ENCODE measurements around the gene PPT1.
A peak's percentile ranks its signal among the peaks of the same experiment; 100 is the strongest.
"Not testable (repeated sequence)": the region's sequence is repeated elsewhere in the genome, so short reads cannot be mapped to it uniquely, and the experiment has no call there.

Gene PPT1

GRCh38 chr1:40053138-40053887 is 43.7 kb downstream of the PPT1 start:
- no peak for DNase-seq

GRCh38 chr1:40050863-40051262 is 46.2 kb downstream of the PPT1 start:
- DNase-seq, result no peak

- DNase-seq, result no peak
These were observed 47.3 kb downstream of the PPT1 start for GRCh38 chr1:40049725-40050124.

DNA sequence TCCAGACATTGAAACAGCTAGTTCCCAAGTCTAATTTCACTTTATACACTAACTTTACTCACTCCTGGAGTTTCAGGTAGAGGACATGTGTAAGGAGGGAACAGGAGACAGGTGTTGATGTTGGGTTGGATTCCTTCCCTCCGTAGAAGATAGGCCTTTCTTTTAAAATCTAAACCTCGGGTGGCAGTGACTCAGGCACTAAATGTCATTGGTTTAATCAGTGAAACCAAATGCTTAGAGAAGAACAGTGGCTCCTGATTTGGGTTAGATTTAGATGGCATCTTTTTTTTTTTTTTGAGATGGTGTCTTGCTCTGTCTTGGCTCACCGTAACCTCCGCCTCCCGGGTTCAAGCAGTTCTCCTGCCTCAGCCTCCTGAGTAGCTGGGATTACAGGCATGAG is 49.3 kb downstream of the PPT1 start:
- DNase-seq, result no peak

- no peak for DNase-seq
These were observed 49.8 kb downstream of the PPT1 start for GRCh38 chr1:40047276-40047675.

- DNase-seq, result no peak
These were observed 51.3 kb downstream of the PPT1 start for GRCh38 chr1:40045766-40046165.

GRCh38 chr1:40045182-40045581 is 51.9 kb downstream of the PPT1 start:
- no peak for DNase-seq

GRCh38 chr1:40044110-40044509 is 52.9 kb downstream of the PPT1 start:
- no peak for DNase-seq

DNA sequence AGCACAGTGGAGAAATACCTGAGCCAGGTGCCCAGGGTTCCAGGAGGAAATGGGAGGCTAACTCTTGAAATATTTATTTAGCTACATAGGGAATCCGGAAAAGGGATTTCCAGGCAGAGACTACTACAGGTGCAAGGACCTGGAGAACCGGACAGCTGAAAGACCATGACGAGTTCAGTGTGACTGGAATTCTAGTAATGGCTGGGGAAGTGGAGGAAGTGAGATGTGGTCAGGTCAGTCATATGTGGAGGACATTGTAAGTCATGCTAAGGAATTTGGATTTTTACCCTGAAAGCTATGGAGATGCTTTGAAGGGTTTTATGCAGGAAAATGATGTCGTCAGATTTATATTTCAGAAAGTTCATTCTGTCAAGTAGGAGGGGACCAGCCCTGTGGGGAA is 54.7 kb downstream of the PPT1 start:
- DNase-seq, result no peak

GRCh38 chr1:40041466-40041838 is 55.6 kb downstream of the PPT1 start:
- no peak for DNase-seq

DNA sequence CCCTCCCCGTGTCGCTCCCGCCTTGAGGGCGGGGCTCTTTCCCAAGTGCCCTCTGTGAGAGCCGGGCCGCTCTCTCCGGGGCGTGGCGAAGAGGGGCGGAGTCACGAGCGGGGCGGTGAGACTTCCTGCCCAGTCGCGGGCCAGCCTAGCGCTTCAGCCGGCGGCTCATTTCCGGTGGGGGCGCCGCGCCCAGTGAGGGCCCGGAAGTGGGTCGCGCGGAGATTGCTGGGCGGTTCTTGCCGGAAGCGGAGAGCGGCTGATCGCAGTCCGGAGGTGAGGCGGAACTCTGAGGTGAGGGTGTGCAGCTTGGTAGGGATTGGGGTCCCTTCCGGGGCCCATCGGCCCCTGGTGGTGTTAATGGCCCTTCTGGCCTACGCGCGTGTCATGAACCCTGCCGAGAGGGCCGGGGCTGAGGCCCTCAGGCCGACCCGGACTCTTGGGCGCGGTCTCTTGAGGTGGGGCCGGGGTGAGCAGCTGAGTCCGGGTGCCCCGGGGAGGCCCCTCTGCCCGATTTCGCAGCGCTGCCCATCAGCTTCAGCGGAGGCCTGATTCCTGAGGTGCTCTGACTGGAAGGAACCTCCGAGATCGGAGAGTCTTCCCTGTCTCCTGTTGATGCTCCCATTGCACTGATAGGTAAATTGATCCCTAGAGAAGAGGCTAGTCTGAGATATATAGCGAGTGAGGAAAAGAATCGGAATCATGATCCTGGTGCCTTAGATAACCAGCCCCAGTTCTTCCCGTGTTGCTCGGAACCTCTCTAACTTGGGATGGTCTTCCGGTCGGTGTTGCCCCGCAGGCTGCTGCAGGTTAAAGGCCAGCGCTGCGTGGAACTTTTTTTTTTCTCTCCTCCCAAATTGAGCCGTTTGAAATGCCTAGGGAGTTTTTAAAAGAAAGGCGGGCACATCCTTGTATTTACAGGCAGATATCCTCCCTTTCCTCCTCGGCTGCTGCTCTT is 56.3 kb downstream of the PPT1 start, which contains the start of gene CAP1:
TSS of gene CAP1 (plus strand) at position 219 of the 955 bp plus-strand sequence. CDS start 18,618 bp downstream, outside the sequence.
- DNase-seq, result peak; percentile 100

GRCh38 chr1:40039757-40040510 is 57.1 kb downstream of the PPT1 start:
- peak; percentile 91 for DNase-seq

DNA sequence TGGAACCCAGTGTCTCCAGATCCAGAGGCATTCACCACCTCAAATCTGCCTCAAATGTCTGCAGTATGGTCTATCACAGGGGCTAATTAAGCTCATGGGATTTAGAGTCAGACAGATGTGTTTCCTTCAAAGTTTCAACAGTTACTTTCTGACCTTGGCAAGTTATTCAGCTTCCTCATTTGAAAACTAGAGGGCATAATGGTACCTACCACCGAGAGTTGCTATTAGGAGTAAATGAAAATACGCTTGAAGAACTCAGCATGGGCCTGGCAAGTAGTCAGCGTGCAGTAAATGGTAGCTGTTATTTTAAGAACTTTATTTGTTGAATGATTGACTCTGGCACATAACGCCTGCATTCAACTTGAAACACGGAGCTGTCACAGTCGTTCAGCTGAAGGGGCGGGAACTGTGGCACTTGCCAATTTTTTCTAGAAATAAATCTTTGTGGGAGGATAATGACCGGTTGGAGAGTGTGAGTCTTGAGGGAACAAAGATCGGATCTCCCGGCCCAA is 57.8 kb downstream of the PPT1 start:
- no peak for DNase-seq

DNA sequence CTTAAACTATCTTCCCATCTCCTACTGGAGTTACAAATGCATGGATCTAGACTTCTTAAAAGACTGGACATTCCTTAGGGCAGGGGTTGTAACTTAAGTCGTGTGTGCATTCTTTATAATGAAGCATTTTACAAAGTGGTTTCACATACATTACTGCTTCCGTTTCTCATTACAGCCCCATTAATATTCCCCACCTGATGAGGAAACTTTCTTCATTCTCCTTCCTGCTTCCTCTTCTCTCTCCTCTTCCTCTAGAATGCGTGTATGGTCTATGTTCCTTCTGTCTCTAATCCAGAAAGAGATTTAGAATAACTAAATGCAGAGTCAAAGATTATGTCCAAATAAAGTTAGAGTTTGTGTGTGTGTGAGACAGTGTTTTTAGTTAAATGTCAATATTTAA is 58.4 kb downstream of the PPT1 start:
- no peak for DNase-seq

DNA sequence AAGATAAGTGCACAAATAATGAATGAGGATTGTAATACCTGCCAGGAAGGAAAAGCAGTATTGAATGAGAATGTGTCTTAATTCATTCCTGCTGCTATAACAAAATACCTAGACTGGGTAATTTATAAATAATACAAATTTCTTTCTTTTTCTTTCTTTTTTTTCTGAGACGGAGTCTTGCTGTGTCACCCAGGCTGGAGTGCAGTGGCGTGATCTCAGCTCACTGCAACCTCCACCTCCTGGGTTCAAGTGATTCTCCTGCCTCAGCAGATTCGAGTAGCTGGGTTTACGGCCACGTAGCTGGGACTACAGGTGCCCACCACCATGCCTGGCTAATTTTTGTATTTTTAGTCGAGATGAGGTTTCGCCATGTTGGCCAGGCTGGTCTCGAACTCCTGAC is 59.8 kb downstream of the PPT1 start:
- DNase-seq, result not testable (repeated sequence)

- peak; percentile 71 for DNase-seq
These were observed 60.5 kb downstream of the PPT1 start for GRCh38 chr1:40036574-40036973.

GRCh38 chr1:40034869-40035268 is 62.2 kb downstream of the PPT1 start:
- DNase-seq, result no peak

DNA sequence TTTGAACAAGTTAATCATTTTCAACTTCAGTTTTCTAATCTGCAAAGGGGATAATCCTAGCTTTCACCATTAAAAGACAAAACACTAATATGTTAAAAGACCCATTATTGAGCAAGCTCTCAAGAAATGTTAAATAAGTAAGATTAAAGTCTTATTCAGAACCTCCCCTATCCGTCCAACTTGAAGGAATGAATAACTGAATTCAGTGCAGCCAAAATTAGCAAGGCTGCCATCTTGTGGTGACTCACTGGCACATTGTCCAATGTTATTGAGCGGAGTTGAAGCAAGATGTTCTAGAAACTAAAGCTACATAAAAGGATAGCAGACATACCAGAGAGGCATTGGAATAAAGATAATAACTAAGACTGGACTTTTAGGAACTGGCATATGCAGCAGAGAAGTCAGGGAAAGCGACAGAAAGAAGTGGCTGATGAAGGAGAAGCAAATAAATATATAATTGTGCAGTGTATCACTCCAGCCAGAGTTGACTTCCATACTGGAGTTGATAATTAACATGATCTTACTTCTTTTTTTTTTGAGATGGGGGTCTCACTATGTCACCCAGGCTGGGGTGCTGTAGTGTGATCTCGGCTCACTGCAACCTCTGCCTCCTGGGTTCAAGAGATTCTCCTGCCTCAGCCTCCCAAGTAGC is 64.7 kb downstream of the PPT1 start:
- DNase-seq, result peak; percentile 34

GRCh38 chr1:40030528-40031135 is 66.4 kb downstream of the PPT1 start:
- DNase-seq, result no peak

GRCh38 chr1:40029608-40030007 is 67.4 kb downstream of the PPT1 start:
- no peak for DNase-seq

DNA sequence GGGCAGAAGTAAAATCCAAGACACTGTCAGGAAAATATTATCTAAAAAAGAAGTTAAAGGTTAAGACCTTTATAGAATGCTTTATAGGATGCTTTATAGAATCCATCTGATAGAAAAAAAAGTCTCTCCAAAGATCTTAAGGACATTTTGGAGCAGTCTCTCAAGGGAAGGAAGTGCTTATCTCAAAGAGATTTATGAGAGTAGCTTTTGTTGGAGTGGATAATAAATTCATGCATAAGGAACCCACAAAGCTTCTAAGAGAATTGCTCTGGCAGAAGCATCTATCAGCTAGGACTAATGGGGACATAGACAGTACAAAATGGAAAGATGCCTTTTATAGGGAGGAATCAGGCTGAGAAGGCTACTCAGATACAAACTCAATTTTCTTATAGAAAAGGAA is 69.4 kb downstream of the PPT1 start:
- no peak for DNase-seq

- no peak for DNase-seq
These were observed 72.4 kb downstream of the PPT1 start for GRCh38 chr1:40024671-40025070.
